GM18951 (cell line): ENCODE data around the gene PTPRN2.
"Not testable (repeated sequence)": the region's sequence is repeated elsewhere in the genome, so short reads cannot be mapped to it uniquely, and the experiment has no call there.

Source experiments
- POLR2A ChIP-seq: IDR thresholded peaks from 4 replicates; pipeline ENCODE4 v1.6.1; 2011; ENCODE audit warnings: mild to moderate bottlenecking; ENCODE audit not compliant: insufficient read length, insufficient read depth; ENCODE audit errors: extremely low read depth
- in situ Hi-C: fragments of 300-500 bp; cut with MboI; formaldehyde crosslinking; loops from one replicate; pipeline ENCODE4 v1.12.0; 2022; ENCODE audit warnings: low sequenced_read_pairs, mixed read lengths, inconsistent platforms; ENCODE audit not compliant: unreplicated experiment

Gene PTPRN2

GRCh38 chr7:158411232-158411950 lies 176.2 kb downstream of the PTPRN2 start:
- in situ Hi-C loops, result no loop called here
- TF ChIP-seq POLR2A, result no peak

GRCh38 chr7:158410720-158411119 lies 176.9 kb downstream of the PTPRN2 start:
- in situ Hi-C loops, result no loop called here
- no peak for TF ChIP-seq POLR2A

- no peak for TF ChIP-seq POLR2A
- in situ Hi-C loops, result no loop called here
Measured at GRCh38 chr7:158409816-158410330, 177.8 kb downstream of the PTPRN2 start.

GRCh38 chr7:158409120-158409519 lies 178.5 kb downstream of the PTPRN2 start:
- no peak for TF ChIP-seq POLR2A
- in situ Hi-C loops, result no loop called here

GRCh38 chr7:158408318-158408920 lies 179.2 kb downstream of the PTPRN2 start:
- in situ Hi-C loops, result no loop called here
- no peak for TF ChIP-seq POLR2A

GRCh38 chr7:158407581-158408317 lies 179.9 kb downstream of the PTPRN2 start:
- in situ Hi-C loops, result no loop called here
- TF ChIP-seq POLR2A, result no peak

- no peak for TF ChIP-seq POLR2A
- in situ Hi-C loops, result no loop called here
Measured at GRCh38 chr7:158406801-158407200, 180.8 kb downstream of the PTPRN2 start.

GRCh38 chr7:158406364-158406763 lies 181.3 kb downstream of the PTPRN2 start:
- in situ Hi-C loops, result no loop called here
- no peak for TF ChIP-seq POLR2A

GRCh38 chr7:158405771-158406170 lies 181.9 kb downstream of the PTPRN2 start:
- in situ Hi-C loops, result not testable (repeated sequence)

- in situ Hi-C loops, result no loop called here
- TF ChIP-seq POLR2A, result no peak
Measured at GRCh38 chr7:158405324-158405723, 182.3 kb downstream of the PTPRN2 start.

GRCh38 chr7:158404031-158404761 lies 183.4 kb downstream of the PTPRN2 start:
- TF ChIP-seq POLR2A, result no peak
- in situ Hi-C loops, result no loop called here

- TF ChIP-seq POLR2A, result no peak
Measured at GRCh38 chr7:158403013-158403821, 184.4 kb downstream of the PTPRN2 start.

More at GRCh38 chr7:158403013-158403821, 184.4 kb downstream of the PTPRN2 start:
- in situ Hi-C loops, result no loop called here
